CD14-positive monocyte (primary cell): ENCODE results near the gene TOM1L2. TPM values are rescaled to one million over a fixed set of nuclear protein-coding genes. Genes with fewer than 3 reads are reported as not detected.

Source experiments
- DNase-seq, 3 donors: peaks; one replicate each; pipeline ENCODE4 v3.0.0-alpha.2; 2011 to 2022
- H2AFZ ChIP-seq: 2 replicates; pipeline ENCODE4 v1.6.0; 2012; ENCODE audit warnings: mild to moderate bottlenecking, low read depth, low read length, inconsistent platforms; ENCODE audit not compliant: insufficient read depth, poor library complexity, severe bottlenecking
- H3K27ac ChIP-seq, 2 donors: 1 replicate in 1 of 2; 2 replicates in 1 of 2; pipeline ENCODE4 v1.5.1; 2012 to 2013; ENCODE audit warnings: low read length in 2 of 2, control low read depth in 1 of 2, inconsistent platforms in 1 of 2, low read depth in 1 of 2, mild to moderate bottlenecking in 1 of 2
- H3K27me3 ChIP-seq, 2 donors: one replicate each; pipeline versions ENCODE4 v1.6.0 to v1.6.1; 2011 to 2013; ENCODE audit warnings: low read length in 2 of 2; ENCODE audit not compliant: control insufficient read depth in 2 of 2, insufficient read depth in 2 of 2
- H3K36me3 ChIP-seq, 2 donors: replicated peaks in 1 of 2; 1 replicate in 1 of 2; 2 replicates in 1 of 2; pipeline versions ENCODE4 v1.5.1 to v1.6.1; 2012 to 2013; ENCODE audit warnings: low read length in 2 of 2, control low read depth in 1 of 2, inconsistent platforms in 1 of 2, mild to moderate bottlenecking in 1 of 2; ENCODE audit not compliant: insufficient read depth in 2 of 2, control insufficient read depth in 1 of 2
- H3K4me1 ChIP-seq, 2 donors: 1 replicate in 1 of 2; 2 replicates in 1 of 2; pipeline versions ENCODE4 v1.5.1 to v1.6.1; 2012 to 2013; ENCODE audit warnings: low read length in 2 of 2, control low read depth in 1 of 2, inconsistent platforms in 1 of 2, mild to moderate bottlenecking in 1 of 2, moderate library complexity in 1 of 2; ENCODE audit not compliant: insufficient read depth in 2 of 2, control insufficient read depth in 1 of 2
- H3K4me2 ChIP-seq: replicated peaks from 2 replicates; pipeline ENCODE3; 2012; ENCODE audit warnings: low read length, moderate library complexity, mild to moderate bottlenecking; ENCODE audit not compliant: poor library complexity, severe bottlenecking; ENCODE audit errors: extremely low read depth
- H3K4me3 ChIP-seq, 3 experiments: fragments of 200-600 bp in 1 of 3; sonication (generic) in 1 of 3; replicated peaks in 1 of 3; 1 replicate in 2 of 3; 2 replicates in 1 of 3; pipeline ENCODE4 v1.5.1; 2011 to 2013; ENCODE audit warnings: low read length in 3 of 3, mild to moderate bottlenecking in 3 of 3, control low read depth in 2 of 3, low read depth in 2 of 3, inconsistent platforms in 1 of 3, moderate library complexity in 1 of 3
- H3K79me2 ChIP-seq: 2 replicates; pipeline ENCODE4 v1.6.0; 2012; ENCODE audit warnings: mild to moderate bottlenecking, control low read depth, inconsistent platforms, low read length, moderate library complexity; ENCODE audit not compliant: insufficient read depth
- H3K9ac ChIP-seq: 2 replicates; pipeline ENCODE4 v1.6.0; 2017; ENCODE audit warnings: low read length, mild to moderate bottlenecking; ENCODE audit not compliant: insufficient read depth, poor library complexity, severe bottlenecking
- H3K9me3 ChIP-seq, 2 donors: replicated peaks in 1 of 2; 1 replicate in 1 of 2; 2 replicates in 1 of 2; pipeline versions ENCODE4 v1.5.1 to v1.6.1; 2012 to 2013; ENCODE audit warnings: low read length in 2 of 2, control low read depth in 1 of 2; ENCODE audit not compliant: control insufficient read depth in 1 of 2, insufficient read depth in 1 of 2
- H4K20me1 ChIP-seq: 2 replicates; pipeline ENCODE4 v1.6.0; 2012; ENCODE audit warnings: mild to moderate bottlenecking, low read length, control low read depth, moderate library complexity; ENCODE audit not compliant: insufficient read depth
- H3K27ac Mint-ChIP-seq, 7 donors: one replicate each; pipeline ENCODE4 v1.8.0; 2020; ENCODE audit warnings: mild to moderate bottlenecking in 7 of 7, mixed read lengths in 7 of 7, moderate library complexity in 6 of 7, inconsistent platforms in 2 of 7
- H3K27me3 Mint-ChIP-seq, 3 donors: one replicate each; pipeline ENCODE4 v1.8.0; 2021 to 2022; ENCODE audit warnings: low read depth in 3 of 3, mild to moderate bottlenecking in 3 of 3, mixed read lengths in 3 of 3, moderate library complexity in 3 of 3, inconsistent platforms in 1 of 3
- H3K36me3 Mint-ChIP-seq, 2 donors: one replicate each; pipeline ENCODE4 v1.8.0; 2020; ENCODE audit warnings: mixed read lengths in 2 of 2, inconsistent platforms in 1 of 2, mild to moderate bottlenecking in 1 of 2
- H3K4me1 Mint-ChIP-seq: one replicate; pipeline ENCODE4 v1.8.0; 2020; ENCODE audit warnings: mild to moderate bottlenecking, mixed read lengths
- H3K4me3 Mint-ChIP-seq, 2 donors: one replicate each; pipeline ENCODE4 v1.8.0; 2020; ENCODE audit warnings: mild to moderate bottlenecking in 2 of 2, mixed read lengths in 2 of 2, moderate library complexity in 1 of 2
- H3K9me3 Mint-ChIP-seq, 7 donors: one replicate each; pipeline ENCODE4 v1.8.0; 2020 to 2022; ENCODE audit warnings: mixed read lengths in 7 of 7, mild to moderate bottlenecking in 6 of 7, moderate library complexity in 6 of 7, inconsistent platforms in 2 of 7
- CTCF ChIP-seq: fragments of 200-600 bp; IDR thresholded peaks from one replicate; pipeline ENCODE4 v1.8.0; 2022; ENCODE audit warnings: antibody characterized with exemption, mild to moderate bottlenecking
- WGBS: methylation state at CpG from one replicate; pipeline ENCODE4 v1.1.5; 2013; ENCODE audit warnings: missing lambda C conversion rate; ENCODE audit not compliant: insufficient coverage; 5-methylcytosine and 5-hydroxymethylcytosine counted together
- intact Hi-C, 2 donors: fragments of 100-400 bp; cut with micrococcal nuclease; formaldehyde crosslinking; loops; one replicate each; pipeline versions ENCODE4 v1.15.0 to v1.15.1; 2023
- polyA plus RNA-seq, 3 donors: library from polyadenylated mRNA; depleted of rRNA in 1 of 3; unstranded in 2 of 3; stranded (reverse) in 1 of 3; fragments of 300-500 nt in 2 of 3; fragments of >200 nt in 1 of 3; fragmentation: Illumina TruSeq in 2 of 3; gene quantifications; 1 replicate in 2 of 3; 2 replicates in 1 of 3; pipeline ENCODE4 v1.2.3, GENCODE V29; 2012 to 2021

Gene TOM1L2
- polyA plus RNA-seq, 3 donors = 1.7 to 28.2 (median 2.8) TPM

- Histone ChIP-seq H3K36me3 (peaks cover 10 to 34% of the 10 kb centered on the region in 2 donors), H3K27me3 (no peaks in the 10 kb centered on the region), H3K4me3 (no peak overlapping the region), H3K4me2 (no peak overlapping the region), H4K20me1 (no peaks in the 10 kb centered on the region), H3K9ac (no peak overlapping the region), H3K9me3 (no peaks in the 10 kb centered on the region), H3K79me2 (no peaks in the 10 kb centered on the region), H3K4me1 (peaks cover 11 to 17% of the 10 kb centered on the region in 2 donors), H2AFZ (no peak overlapping the region), H3K27ac (no peak overlapping the region)
- Mint-ChIP-seq H3K4me1 (peaks cover 26% of the 10 kb centered on the region), H3K27me3 (peaks cover 0 to 1% (median 0%) of the 10 kb centered on the region in 3 donors), H3K4me3 (no peak overlapping the region), H3K36me3 (peaks cover 30 to 41% of the 10 kb centered on the region in 2 donors), H3K27ac (peak overlapping the region in 1 of 7 donors; percentile 36), H3K9me3 (no peaks in the 10 kb centered on the region)
- no peak for DNase-seq
- intact Hi-C loops = no loop called here
- no peak for TF ChIP-seq CTCF
- WGBS = 94% methylated on average over 6 of the region's 9 CpGs
Observed at GRCh38 chr17:17904166-17905035, 67.8 kb downstream of the TOM1L2 start.

- intact Hi-C loops = no loop called here
- no peak overlapping the region for H3K27ac ChIP-seq
- no peak for DNase-seq
- H3K36me3 ChIP-seq = peaks cover 17 to 49% of the 10 kb centered on the region in 2 donors
- 88% methylated on average over 1 of the region's 4 CpGs for WGBS
- H3K4me2 ChIP-seq = no peak overlapping the region
- H3K4me1 ChIP-seq = peaks cover 11 to 17% of the 10 kb centered on the region in 2 donors
- H4K20me1 ChIP-seq = no peaks in the 10 kb centered on the region
- no peaks in the 10 kb centered on the region for H3K9me3 ChIP-seq
- no peak for TF ChIP-seq CTCF
- H3K27ac Mint-ChIP-seq = no peak overlapping the region
- peaks cover 0 to 1% (median 0%) of the 10 kb centered on the region in 3 donors for H3K27me3 Mint-ChIP-seq
- H3K4me3 Mint-ChIP-seq = no peak overlapping the region
- no peak overlapping the region for H3K4me3 ChIP-seq
- no peak overlapping the region for H3K9ac ChIP-seq
- H3K9me3 Mint-ChIP-seq = no peaks in the 10 kb centered on the region
- no peak overlapping the region for H2AFZ ChIP-seq
- H3K4me1 Mint-ChIP-seq = peaks cover 26% of the 10 kb centered on the region
- no peaks in the 10 kb centered on the region for H3K27me3 ChIP-seq
- H3K36me3 Mint-ChIP-seq = peaks cover 37 to 55% of the 10 kb centered on the region in 2 donors
- H3K79me2 ChIP-seq = no peaks in the 10 kb centered on the region
Observed at GRCh38 chr17:17902877-17903276, 69.3 kb downstream of the TOM1L2 start.
